ENCODE results near the gene DNMT1.

The DNMT1 gene

GRCh38 chr19:10126213-10126639 lies 68.5 kb downstream of the DNMT1 start:
- TF ChIP-seq CTCF (IDR thresholded peaks at IDR 0.05; ENCODE audit: control insufficient read depth, extremely low read depth, insufficient read depth) = no peak
- DNase-seq (ENCODE audit: low read depth) = no peak
- H3K4me3 ChIP-seq (ENCODE audit: low read depth, low read length) = no peak overlapping the region

GRCh38 chr19:10124429-10124828 lies 70.3 kb downstream of the DNMT1 start:
- DNase-seq (ENCODE audit: low read depth) = no peak
- H3K4me3 ChIP-seq (ENCODE audit: low read depth, low read length) = no peak overlapping the region
- no peak for TF ChIP-seq CTCF (IDR thresholded peaks at IDR 0.05; ENCODE audit: control insufficient read depth, extremely low read depth, insufficient read depth)

GRCh38 chr19:10122045-10122444 lies 72.7 kb downstream of the DNMT1 start:
- no peak overlapping the region for H3K4me3 ChIP-seq (ENCODE audit: low read depth, low read length)
- DNase-seq (ENCODE audit: low read depth) = peak; percentile 92
- TF ChIP-seq CTCF (IDR thresholded peaks at IDR 0.05; ENCODE audit: control insufficient read depth, extremely low read depth, insufficient read depth) = no peak

- TF ChIP-seq CTCF (IDR thresholded peaks at IDR 0.05; ENCODE audit: control insufficient read depth, extremely low read depth, insufficient read depth) = no peak
- no peak for DNase-seq (ENCODE audit: low read depth)
- H3K4me3 ChIP-seq (ENCODE audit: low read depth, low read length) = no peak overlapping the region
These were observed 74.1 kb downstream of the DNMT1 start for GRCh38 chr19:10120538-10121189.

GRCh38 chr19:10118960-10119359 lies 75.8 kb downstream of the DNMT1 start:
- no peak for TF ChIP-seq CTCF (IDR thresholded peaks at IDR 0.05; ENCODE audit: control insufficient read depth, extremely low read depth, insufficient read depth)

GRCh38 chr19:10116866-10117616 lies 77.7 kb downstream of the DNMT1 start:
- no peak for DNase-seq (ENCODE audit: low read depth)
- TF ChIP-seq CTCF (IDR thresholded peaks at IDR 0.05; ENCODE audit: control insufficient read depth, extremely low read depth, insufficient read depth) = no peak
- no peak overlapping the region for H3K4me3 ChIP-seq (ENCODE audit: low read depth, low read length)

More at GRCh38 chr19:10118960-10119359, 75.8 kb downstream of the DNMT1 start:
- H3K4me3 ChIP-seq (ENCODE audit: low read depth, low read length) = peak overlapping the region; percentile 98
- no peak for DNase-seq (ENCODE audit: low read depth)
